Esophagus squamous epithelium (tissue), 5 donors: ENCODE data around the gene PCARE. TPM values are rescaled to one million over a fixed set of nuclear protein-coding genes. Genes with fewer than 3 reads are reported as not detected.
A peak's percentile ranks its signal among the peaks of the same experiment; 100 is the strongest.

ENCODE experiments used
- DNase-seq: peaks from one replicate; lab custom pipeline; 2025; lab: John Stamatoyannopoulos, UW
- H3K27ac ChIP-seq, 4 donors: fragments of 200-600 bp; sonication (generic); one replicate each; pipeline ENCODE4 v1.5.1; 2016 to 2019; ENCODE audit warnings: mild to moderate bottlenecking in 1 of 4
- H3K27me3 ChIP-seq, 4 donors: fragments of 200-600 bp; sonication (generic); 1 replicate in 3 of 4; 2 replicates in 1 of 4; pipeline versions ENCODE4 v1.5.1 to v1.6.0; 2017 to 2021; ENCODE audit warnings: antibody characterized with exemption in 1 of 4
- H3K36me3 ChIP-seq, 3 donors: fragments of 200-600 bp; sonication (generic); one replicate each; pipeline ENCODE4 v1.5.1; 2016 to 2019
- H3K4me1 ChIP-seq, 3 donors: fragments of 200-600 bp; sonication (generic); one replicate each; pipeline ENCODE4 v1.5.1; 2017 to 2019
- H3K4me3 ChIP-seq, 4 donors: fragments of 200-600 bp; sonication (generic); 1 replicate in 3 of 4; 2 replicates in 1 of 4; pipeline ENCODE4 v1.5.1; 2016 to 2019; ENCODE audit warnings: mild to moderate bottlenecking in 2 of 4, moderate library complexity in 1 of 4
- H3K9me3 ChIP-seq, 3 donors: fragments of 200-600 bp; sonication (generic); one replicate each; pipeline ENCODE4 v1.5.1; 2016 to 2019
- POLR2A ChIP-seq, 4 donors: fragments of 450-650 bp; IDR thresholded peaks; one replicate each; pipeline ENCODE4 v1.6.1; 2017; ENCODE audit warnings: antibody characterized with exemption in 4 of 4, mild to moderate bottlenecking in 4 of 4, moderate library complexity in 3 of 4
- WGBS, 2 donors: methylation state at CpG; one replicate each; pipeline ENCODE4 v1.1.5; 2018; 5-methylcytosine and 5-hydroxymethylcytosine counted together
- intact Hi-C: fragments of 100-400 bp; cut with DNase I; formaldehyde crosslinking; loops from one replicate; pipeline ENCODE4 v1.15.0; 2022
- total RNA-seq, 4 donors: library from RNA; depleted of rRNA; stranded (reverse); fragments of >200 nt; gene quantifications; one replicate each; pipeline ENCODE4 v1.1.0, GENCODE V29; 2016
- TF ChIP-seq, protein P1 (sequence below), 6 experiments: fragments of 450-650 bp in 4 of 6; fragments of 200-600 bp in 2 of 6; sonication (generic) in 2 of 6; IDR thresholded peaks; one replicate each; pipeline ENCODE4 v1.5.1; 2016 to 2019; ENCODE audit warnings: antibody characterized with exemption in 6 of 6, mild to moderate bottlenecking in 4 of 6, moderate library complexity in 4 of 6
- donor health status: DM: yes; HTN: yes; CAD: no.

PCARE gene
- total RNA-seq, 4 donors from 2014 or later: 0.04 TPM; not detected in 3

DNA sequence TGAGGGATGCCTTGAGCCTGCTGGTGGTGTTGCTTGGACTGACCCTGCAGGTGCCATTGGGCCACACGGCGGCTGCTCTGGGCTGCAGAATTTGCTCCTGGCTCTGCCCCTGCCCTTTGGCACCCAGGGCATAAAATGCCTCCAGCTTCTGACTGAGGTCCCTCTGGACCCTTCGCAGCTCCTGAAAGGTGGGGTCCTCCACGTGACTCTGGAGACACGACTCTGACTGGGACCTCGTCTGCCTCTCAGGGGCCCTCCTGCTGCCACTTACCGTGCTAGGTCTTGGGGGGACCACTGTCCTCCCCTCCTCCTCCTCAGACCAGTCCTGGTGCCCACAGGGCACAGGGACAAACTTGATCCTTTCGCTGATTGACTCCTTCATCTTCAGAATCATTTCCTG is 2.1 kb downstream of the PCARE start:
- Histone ChIP-seq H3K36me3 (no peaks in the 10 kb centered on the region), H3K9me3 (no peaks in the 10 kb centered on the region), H3K27ac (no peak overlapping the region), H3K4me1 (peaks cover 5 to 28% (median 11%) of the 10 kb centered on the region in 3 donors), H3K4me3 (no peak overlapping the region), H3K27me3 (no peaks in the 10 kb centered on the region)
- DNase-seq: no peak
- intact Hi-C loops: no loop called here
- TF ChIP-seq, protein P1, sequence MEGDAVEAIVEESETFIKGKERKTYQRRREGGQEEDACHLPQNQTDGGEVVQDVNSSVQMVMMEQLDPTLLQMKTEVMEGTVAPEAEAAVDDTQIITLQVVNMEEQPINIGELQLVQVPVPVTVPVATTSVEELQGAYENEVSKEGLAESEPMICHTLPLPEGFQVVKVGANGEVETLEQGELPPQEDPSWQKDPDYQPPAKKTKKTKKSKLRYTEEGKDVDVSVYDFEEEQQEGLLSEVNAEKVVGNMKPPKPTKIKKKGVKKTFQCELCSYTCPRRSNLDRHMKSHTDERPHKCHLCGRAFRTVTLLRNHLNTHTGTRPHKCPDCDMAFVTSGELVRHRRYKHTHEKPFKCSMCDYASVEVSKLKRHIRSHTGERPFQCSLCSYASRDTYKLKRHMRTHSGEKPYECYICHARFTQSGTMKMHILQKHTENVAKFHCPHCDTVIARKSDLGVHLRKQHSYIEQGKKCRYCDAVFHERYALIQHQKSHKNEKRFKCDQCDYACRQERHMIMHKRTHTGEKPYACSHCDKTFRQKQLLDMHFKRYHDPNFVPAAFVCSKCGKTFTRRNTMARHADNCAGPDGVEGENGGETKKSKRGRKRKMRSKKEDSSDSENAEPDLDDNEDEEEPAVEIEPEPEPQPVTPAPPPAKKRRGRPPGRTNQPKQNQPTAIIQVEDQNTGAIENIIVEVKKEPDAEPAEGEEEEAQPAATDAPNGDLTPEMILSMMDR (IDR thresholded peaks at IDR 0.05): no peak
- TF ChIP-seq POLR2A (IDR thresholded peaks at IDR 0.05): no peak
- WGBS, 2 donors: 92 to 96% methylated on average over 4 to 5 of the region's 8 CpGs

DNA sequence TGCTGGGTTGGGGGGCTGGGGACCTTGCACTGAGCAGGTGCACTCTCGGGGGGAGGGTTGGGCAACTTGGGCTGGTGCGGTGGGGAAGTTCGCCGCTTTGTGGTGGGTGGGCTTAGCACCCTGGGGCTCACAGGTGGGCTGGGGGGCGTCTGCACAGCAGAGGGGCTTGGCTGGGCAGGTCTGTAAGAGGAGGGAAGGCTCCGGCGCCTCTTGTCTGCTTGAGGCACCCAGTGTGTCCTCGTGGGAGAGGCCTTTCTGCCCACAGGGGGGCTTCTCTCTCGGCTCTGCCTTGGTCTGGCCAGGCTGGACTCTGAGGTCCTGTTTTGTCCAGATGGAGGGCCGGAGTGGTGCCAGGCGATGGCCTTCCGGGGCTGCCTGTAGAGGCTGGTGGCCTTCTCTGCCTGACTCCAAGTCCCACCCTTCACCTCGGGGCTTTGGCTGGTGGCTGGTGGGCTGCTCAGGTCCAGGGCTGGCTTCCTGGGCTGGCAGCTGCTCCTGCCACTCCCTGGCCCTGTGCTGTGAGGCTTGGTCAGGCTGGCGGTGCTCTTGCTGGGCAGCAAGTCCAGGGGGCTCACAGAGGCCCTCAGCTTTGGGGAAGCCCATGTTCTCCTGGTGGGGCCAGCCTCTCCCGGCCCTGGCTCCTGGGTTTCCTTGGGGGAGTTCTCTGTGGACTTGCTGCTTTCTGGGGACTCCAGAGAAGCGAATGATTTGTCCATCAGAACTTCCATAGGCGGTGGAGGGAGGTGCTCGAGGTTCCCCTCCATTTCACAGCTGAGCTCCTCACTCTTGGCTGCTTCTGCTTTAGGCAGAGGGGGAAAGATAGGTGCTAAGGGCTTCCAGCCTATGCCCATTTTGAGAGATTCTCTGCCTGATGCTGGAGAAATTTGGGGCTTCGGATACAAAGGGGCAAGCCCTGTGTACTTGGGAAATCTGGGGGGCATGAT is 3.0 kb downstream of the PCARE start:
- Histone ChIP-seq H3K27me3 (no peaks in the 10 kb centered on the region), H3K4me3 (no peak overlapping the region), H3K36me3 (no peaks in the 10 kb centered on the region), H3K4me1 (peaks cover 13 to 33% (median 18%) of the 10 kb centered on the region in 3 donors), H3K27ac (peak overlapping the region in 1 of 4 donors; percentile 2), H3K9me3 (no peaks in the 10 kb centered on the region)
- intact Hi-C loops: no loop called here
- WGBS, 2 donors: 33 to 85% methylated on average over 1 to 8 of the region's 19 CpGs
- no peak for TF ChIP-seq POLR2A (IDR thresholded peaks at IDR 0.05)
- TF ChIP-seq, protein P1 (IDR thresholded peaks at IDR 0.05): no peak
- no peak for DNase-seq

DNA sequence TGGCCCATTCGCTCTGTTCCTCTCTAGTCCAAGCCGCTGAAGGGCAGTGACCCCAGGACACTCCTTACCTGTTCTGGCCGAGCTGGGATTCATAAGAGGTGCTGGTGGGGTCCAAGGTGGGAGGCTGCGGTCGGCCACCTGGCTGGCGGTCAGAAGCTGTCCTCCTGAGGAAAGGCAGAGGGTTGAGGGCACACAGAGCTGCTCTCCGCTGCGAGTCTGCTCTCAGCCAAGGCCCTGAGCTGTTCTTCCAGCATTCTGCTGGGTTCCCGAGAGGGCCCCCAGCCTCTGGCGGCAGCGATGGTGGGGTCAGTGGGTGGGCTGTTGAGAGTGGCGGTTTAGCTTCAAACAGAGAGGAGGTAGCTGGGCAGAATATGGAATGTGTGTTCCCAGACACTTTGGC is 3.8 kb downstream of the PCARE start:
- no peak for TF ChIP-seq POLR2A (IDR thresholded peaks at IDR 0.05)
- TF ChIP-seq, protein P1 (IDR thresholded peaks at IDR 0.05): no peak
- DNase-seq: no peak
- Histone ChIP-seq H3K4me3 (no peak overlapping the region), H3K27ac (no peak overlapping the region), H3K27me3 (no peaks in the 10 kb centered on the region), H3K36me3 (no peaks in the 10 kb centered on the region), H3K9me3 (no peaks in the 10 kb centered on the region), H3K4me1 (peaks cover 19 to 36% (median 26%) of the 10 kb centered on the region in 3 donors)
- intact Hi-C loops: no loop called here
- 80 to 100% methylated on average over 3 to 6 of the region's 12 CpGs for WGBS, 2 donors

DNA sequence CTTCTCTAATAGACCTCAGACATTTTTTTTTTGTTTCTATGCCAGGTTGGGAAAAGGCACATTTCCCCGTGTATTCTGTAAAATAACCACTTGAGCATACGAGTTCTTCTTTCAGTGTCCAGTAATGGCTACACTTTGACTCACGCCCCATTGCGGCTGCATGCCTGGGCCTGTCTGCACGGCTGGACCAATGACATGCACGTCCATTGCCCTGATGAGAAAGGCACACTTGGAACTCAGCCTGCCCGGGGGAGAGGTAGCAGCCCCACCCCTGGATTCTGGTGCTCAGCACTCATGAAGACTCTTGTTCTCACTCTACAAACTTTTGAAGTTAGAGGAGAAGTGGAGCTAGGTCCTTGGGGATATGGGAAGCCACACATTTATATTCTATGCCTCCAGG is 5.8 kb downstream of the PCARE start:
- Histone ChIP-seq H3K4me1 (peaks cover 39 to 56% (median 46%) of the 10 kb centered on the region in 3 donors), H3K4me3 (no peak overlapping the region), H3K9me3 (no peaks in the 10 kb centered on the region), H3K36me3 (no peaks in the 10 kb centered on the region), H3K27ac (peak overlapping the region in 2 of 4 donors; percentile 93 to 95), H3K27me3 (no peaks in the 10 kb centered on the region)
- TF ChIP-seq POLR2A (IDR thresholded peaks at IDR 0.05): no peak
- TF ChIP-seq, protein P1 (IDR thresholded peaks at IDR 0.05): no peak
- WGBS, 2 donors: 61 to 70% methylated on average over 7 of the region's 7 CpGs
- intact Hi-C loops: no loop called here
- no peak for DNase-seq

DNA sequence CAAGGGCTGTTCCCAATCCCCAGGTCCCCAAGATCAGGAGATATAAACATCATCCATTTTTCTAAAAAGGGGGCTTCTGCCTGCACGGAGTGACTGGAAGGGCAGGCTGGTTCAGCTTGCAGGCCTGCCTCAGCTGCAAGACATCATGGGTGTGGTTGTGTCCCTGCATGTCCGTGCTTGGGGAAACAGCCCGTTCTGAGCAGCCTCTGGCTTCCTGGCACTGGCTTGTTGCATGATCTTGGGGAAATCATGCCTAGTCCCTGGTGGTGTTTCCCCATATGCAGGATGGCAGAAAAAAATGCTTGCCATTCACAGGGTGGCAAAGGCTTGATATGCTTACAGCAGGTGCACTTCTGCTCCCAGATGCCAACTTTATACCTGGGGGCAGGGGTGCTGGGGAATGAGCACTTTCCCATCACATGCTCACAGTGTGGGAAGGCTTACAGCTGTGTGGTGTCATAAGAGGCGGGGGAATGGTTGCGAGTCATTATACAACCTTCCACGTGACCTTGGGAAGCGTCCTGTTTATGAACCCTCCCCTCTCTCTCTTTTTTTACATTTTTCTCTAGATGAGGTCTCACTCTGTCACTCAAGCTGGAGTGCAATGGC is 7.2 kb downstream of the PCARE start:
- H3K9me3 ChIP-seq: no peaks in the 10 kb centered on the region
- WGBS, 2 donors: 19 to 35% methylated on average over 6 to 7 of the region's 7 CpGs
- TF ChIP-seq POLR2A (IDR thresholded peaks at IDR 0.05): no peak
- TF ChIP-seq, protein P1 (IDR thresholded peaks at IDR 0.05): no peak
- H3K27ac ChIP-seq: peak overlapping the region; percentile 92 to 95 (median 94)
- no peak overlapping the region for H3K4me3 ChIP-seq
- intact Hi-C loops: no loop called here
- H3K4me1 ChIP-seq: peaks cover 49 to 71% (median 56%) of the 10 kb centered on the region in 3 donors
- no peaks in the 10 kb centered on the region for H3K36me3 ChIP-seq
- no peak for DNase-seq
- H3K27me3 ChIP-seq: no peaks in the 10 kb centered on the region
